ENCODE data around the gene TAF15.

TAF15 gene

DNA sequence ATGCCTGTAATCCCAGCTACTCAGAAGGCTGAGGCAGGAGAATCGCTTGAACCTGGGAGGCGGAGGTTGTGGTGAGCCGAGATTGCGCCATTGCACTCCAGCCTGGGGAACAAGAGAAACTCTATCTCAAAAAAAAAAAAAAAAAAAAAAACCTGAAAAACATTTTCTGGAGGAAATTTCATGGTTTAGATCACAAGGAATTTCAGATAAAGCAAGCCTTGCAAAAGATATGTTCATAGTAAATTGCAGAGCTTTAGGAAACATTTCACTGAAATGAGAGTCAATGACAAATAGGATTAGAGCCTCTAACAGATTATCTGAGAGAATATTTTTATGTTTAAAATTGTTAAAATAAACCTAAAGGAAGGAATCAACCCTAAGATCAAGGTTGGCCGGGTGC lies 3.2 kb downstream of the TAF15 start:
- Histone ChIP-seq H3K36me3 (replicated peaks; ENCODE audit: low read depth, low read length) (peaks cover 23% of the 10 kb centered on the region), H3K4me2 (ENCODE audit: low read length) (no peak overlapping the region), H3K9ac (ENCODE audit: low read length) (no peak overlapping the region), H3K4me1 (ENCODE audit: low read length) (peaks cover 20% of the 10 kb centered on the region), H3K9me3 (ENCODE audit: insufficient read depth, low read length) (no peaks in the 10 kb centered on the region), H3K79me2 (ENCODE audit: low read length) (peaks cover 82% of the 10 kb centered on the region), H4K20me1 (ENCODE audit: insufficient read depth, low read length) (peaks cover 69% of the 10 kb centered on the region), H3K27me3 (ENCODE audit: low read depth, low read length) (peaks cover 7% of the 10 kb centered on the region), H2AFZ (ENCODE audit: low read depth, low read length) (no peak overlapping the region), H3K27ac (ENCODE audit: low read length) (no peak overlapping the region), H3K4me3 (ENCODE audit: low read length) (no peak overlapping the region)
- TF ChIP-seq, protein P1, sequence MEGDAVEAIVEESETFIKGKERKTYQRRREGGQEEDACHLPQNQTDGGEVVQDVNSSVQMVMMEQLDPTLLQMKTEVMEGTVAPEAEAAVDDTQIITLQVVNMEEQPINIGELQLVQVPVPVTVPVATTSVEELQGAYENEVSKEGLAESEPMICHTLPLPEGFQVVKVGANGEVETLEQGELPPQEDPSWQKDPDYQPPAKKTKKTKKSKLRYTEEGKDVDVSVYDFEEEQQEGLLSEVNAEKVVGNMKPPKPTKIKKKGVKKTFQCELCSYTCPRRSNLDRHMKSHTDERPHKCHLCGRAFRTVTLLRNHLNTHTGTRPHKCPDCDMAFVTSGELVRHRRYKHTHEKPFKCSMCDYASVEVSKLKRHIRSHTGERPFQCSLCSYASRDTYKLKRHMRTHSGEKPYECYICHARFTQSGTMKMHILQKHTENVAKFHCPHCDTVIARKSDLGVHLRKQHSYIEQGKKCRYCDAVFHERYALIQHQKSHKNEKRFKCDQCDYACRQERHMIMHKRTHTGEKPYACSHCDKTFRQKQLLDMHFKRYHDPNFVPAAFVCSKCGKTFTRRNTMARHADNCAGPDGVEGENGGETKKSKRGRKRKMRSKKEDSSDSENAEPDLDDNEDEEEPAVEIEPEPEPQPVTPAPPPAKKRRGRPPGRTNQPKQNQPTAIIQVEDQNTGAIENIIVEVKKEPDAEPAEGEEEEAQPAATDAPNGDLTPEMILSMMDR (IDR thresholded peaks at IDR 0.05; ENCODE audit: low read depth, low read length) = no peak
- TF ChIP-seq EZH2phosphoT487 (IDR thresholded peaks at IDR 0.05; ENCODE audit: low read depth) = no peak

DNA sequence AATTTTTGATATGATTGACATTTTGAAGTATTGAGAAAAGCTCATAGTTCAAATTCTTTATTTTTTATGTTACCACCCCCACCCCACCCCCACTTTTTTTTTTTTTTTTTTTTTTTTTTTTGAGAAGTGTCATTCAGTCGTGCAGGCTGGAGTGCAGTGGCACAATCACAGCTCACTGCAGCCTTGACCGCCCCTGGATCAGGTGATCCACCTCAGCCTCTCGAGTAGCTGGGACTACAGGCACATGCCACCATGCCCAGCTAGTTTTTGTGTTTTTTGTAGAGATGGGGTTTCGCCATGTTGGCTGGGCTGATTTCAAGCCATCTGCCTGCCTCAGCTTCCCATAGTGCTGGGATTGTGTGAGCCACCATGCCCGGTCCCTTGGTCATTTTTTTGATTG lies 7.4 kb downstream of the TAF15 start:
- no peak for TF ChIP-seq EZH2phosphoT487 (IDR thresholded peaks at IDR 0.05; ENCODE audit: low read depth)
- TF ChIP-seq, protein P1 (IDR thresholded peaks at IDR 0.05; ENCODE audit: low read depth, low read length) = no peak
- Histone ChIP-seq H3K27me3 (ENCODE audit: low read depth, low read length) (no peaks in the 10 kb centered on the region), H3K9me3 (ENCODE audit: insufficient read depth, low read length) (no peaks in the 10 kb centered on the region), H3K36me3 (replicated peaks; ENCODE audit: low read depth, low read length) (peaks cover 38% of the 10 kb centered on the region), H3K4me3 (ENCODE audit: low read length) (no peak overlapping the region), H4K20me1 (ENCODE audit: insufficient read depth, low read length) (peaks cover 62% of the 10 kb centered on the region), H2AFZ (ENCODE audit: low read depth, low read length) (no peak overlapping the region), H3K27ac (ENCODE audit: low read length) (no peak overlapping the region), H3K79me2 (ENCODE audit: low read length) (peaks cover 87% of the 10 kb centered on the region), H3K4me1 (ENCODE audit: low read length) (no peaks in the 10 kb centered on the region), H3K9ac (ENCODE audit: low read length) (no peak overlapping the region), H3K4me2 (ENCODE audit: low read length) (no peak overlapping the region)

DNA sequence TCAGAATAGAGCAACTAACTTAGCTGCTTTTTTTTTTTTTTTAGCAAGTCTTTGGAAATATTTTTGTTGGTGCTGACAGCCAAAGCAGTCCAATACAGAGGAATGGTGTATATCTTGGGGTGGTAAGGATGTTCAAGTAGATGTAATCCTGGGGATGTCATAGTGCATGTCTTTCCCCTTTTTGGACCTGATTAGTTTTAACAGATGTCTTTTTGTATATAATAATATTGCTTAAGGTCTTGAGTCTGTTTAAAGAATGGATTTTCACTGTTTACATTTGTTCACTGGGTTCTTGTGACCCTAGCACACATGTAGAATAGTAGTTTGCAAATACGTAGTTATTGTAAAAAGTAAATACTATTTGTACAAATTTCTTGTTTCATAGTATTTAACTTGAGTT lies 7.9 kb downstream of the TAF15 start:
- Histone ChIP-seq H3K36me3 (replicated peaks; ENCODE audit: low read depth, low read length) (peaks cover 34% of the 10 kb centered on the region), H3K4me3 (ENCODE audit: low read length) (no peak overlapping the region), H3K27me3 (ENCODE audit: low read depth, low read length) (no peaks in the 10 kb centered on the region), H3K27ac (ENCODE audit: low read length) (no peak overlapping the region), H3K4me2 (ENCODE audit: low read length) (no peak overlapping the region), H4K20me1 (ENCODE audit: insufficient read depth, low read length) (peaks cover 57% of the 10 kb centered on the region), H2AFZ (ENCODE audit: low read depth, low read length) (no peak overlapping the region), H3K79me2 (ENCODE audit: low read length) (peaks cover 82% of the 10 kb centered on the region), H3K9me3 (ENCODE audit: insufficient read depth, low read length) (no peaks in the 10 kb centered on the region), H3K9ac (ENCODE audit: low read length) (no peak overlapping the region), H3K4me1 (ENCODE audit: low read length) (no peaks in the 10 kb centered on the region)
- TF ChIP-seq, protein P1 (IDR thresholded peaks at IDR 0.05; ENCODE audit: low read depth, low read length) = no peak
- no peak for TF ChIP-seq EZH2phosphoT487 (IDR thresholded peaks at IDR 0.05; ENCODE audit: low read depth)

DNA sequence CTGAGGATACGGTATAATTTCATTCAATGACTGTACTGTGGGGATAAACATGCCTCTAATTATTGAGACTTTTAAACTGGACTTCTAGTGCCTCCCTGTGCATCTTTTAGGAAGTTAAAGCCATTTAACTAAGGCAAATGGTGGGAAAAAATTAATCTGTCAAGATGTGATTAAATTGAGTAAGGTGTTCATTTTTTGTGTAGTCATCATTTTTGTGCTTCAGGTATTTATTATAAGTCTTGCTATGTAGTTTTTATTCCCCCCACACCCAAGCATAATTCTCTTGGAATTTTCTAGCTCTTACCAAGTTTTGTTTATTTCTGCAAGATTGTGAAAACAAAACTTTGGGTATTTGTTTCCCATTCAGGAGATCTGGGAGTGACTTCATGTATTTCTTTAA lies 10.2 kb downstream of the TAF15 start:
- no peak overlapping the region for H2AFZ ChIP-seq (ENCODE audit: low read depth, low read length)
- TF ChIP-seq, protein P1 (IDR thresholded peaks at IDR 0.05; ENCODE audit: low read depth, low read length) = no peak
- no peak for TF ChIP-seq EZH2phosphoT487 (IDR thresholded peaks at IDR 0.05; ENCODE audit: low read depth)
- H3K9me3 ChIP-seq (ENCODE audit: insufficient read depth, low read length) = no peaks in the 10 kb centered on the region
- H4K20me1 ChIP-seq (ENCODE audit: insufficient read depth, low read length) = peaks cover 39% of the 10 kb centered on the region
- no peak overlapping the region for H3K4me3 ChIP-seq (ENCODE audit: low read length)
- H3K36me3 ChIP-seq (replicated peaks; ENCODE audit: low read depth, low read length) = peaks cover 49% of the 10 kb centered on the region
- no peak overlapping the region for H3K27ac ChIP-seq (ENCODE audit: low read length)
- H3K4me2 ChIP-seq (ENCODE audit: low read length) = no peak overlapping the region
- no peaks in the 10 kb centered on the region for H3K27me3 ChIP-seq (ENCODE audit: low read depth, low read length)
- H3K79me2 ChIP-seq (ENCODE audit: low read length) = peaks cover 70% of the 10 kb centered on the region
- no peak overlapping the region for H3K9ac ChIP-seq (ENCODE audit: low read length)
- H3K4me1 ChIP-seq (ENCODE audit: low read length) = no peaks in the 10 kb centered on the region

Data from OCI-LY3 (cell line).